Suprapubic skin (tissue), 3 donors: ENCODE measurements around the gene LHFPL6.

Experiments used
- CTCF ChIP-seq, 2 donors: fragments of 200-600 bp in 1 of 2; fragments of 450-650 bp in 1 of 2; sonication (generic) in 1 of 2; IDR thresholded peaks; one replicate each; pipeline ENCODE4 v1.5.1; 2016 to 2019; ENCODE audit warnings: antibody characterized with exemption in 2 of 2, mild to moderate bottlenecking in 1 of 2, moderate library complexity in 1 of 2
- POLR2A ChIP-seq, 2 donors: fragments of 450-650 bp; IDR thresholded peaks; one replicate each; pipeline ENCODE4 v1.6.1; 2017; ENCODE audit warnings: antibody characterized with exemption in 2 of 2, mild to moderate bottlenecking in 2 of 2, moderate library complexity in 2 of 2

DNA sequence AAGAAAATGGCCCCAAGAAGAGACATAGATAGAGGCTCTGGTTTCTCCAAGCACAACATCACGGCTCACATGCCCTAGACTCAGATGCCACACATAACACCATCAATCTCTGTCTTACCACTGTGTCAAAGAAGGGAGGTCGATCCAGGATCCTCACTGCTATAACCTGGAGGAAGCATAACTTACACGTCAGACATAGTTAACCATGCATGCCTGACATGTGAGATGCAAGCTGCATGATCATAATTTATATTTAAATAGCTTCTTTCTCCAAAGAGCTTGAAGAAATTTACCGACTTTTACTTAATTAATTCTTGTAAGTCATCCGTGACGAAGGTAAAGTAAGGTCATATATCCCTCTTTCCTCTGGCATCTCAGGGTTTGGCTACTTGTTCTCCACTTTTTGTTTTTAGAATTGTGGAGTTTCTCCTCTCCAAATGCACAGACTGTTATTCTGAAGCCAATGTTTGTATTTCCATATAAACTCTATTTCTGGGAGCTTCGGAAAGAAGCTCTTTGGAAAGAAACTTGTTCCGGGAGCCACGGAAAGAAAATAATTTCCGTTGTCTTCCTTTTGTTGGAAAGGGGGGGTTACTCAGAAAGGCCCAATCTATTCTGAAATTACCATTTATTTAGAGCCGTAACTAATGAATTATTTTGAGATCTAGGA is 205.6 kb downstream of the LHFPL6 start:
- TF ChIP-seq CTCF (IDR thresholded peaks at IDR 0.05) (no peak), POLR2A (IDR thresholded peaks at IDR 0.05) (no peak)
